DMS79 treated with DMSO at 0.1 percent for 48 hours (cell line): ENCODE measurements around the gene SNRNP200.
"Not testable (repeated sequence)": the region's sequence is repeated elsewhere in the genome, so short reads cannot be mapped to it uniquely, and the experiment has no call there.

Experiments used
- DNase-seq: peaks from one replicate; lab custom pipeline; 2025; lab: John Stamatoyannopoulos, UW

Gene SNRNP200

GRCh38 chr2:96325041-96325883, 19.9 kb upstream of the SNRNP200 start, which contains the start of gene ITPRIPL1:
Gene ITPRIPL1 (plus strand): TSS chr2:96325317. CDS start chr2:96325840, 523 bp downstream.
- DNase-seq, result peak; percentile 10

- no peak for DNase-seq
Observed at GRCh38 chr2:96324721-96325040, 19.3 kb upstream of the SNRNP200 start.

- no peak for DNase-seq
Observed at GRCh38 chr2:96323849-96324248, 18.5 kb upstream of the SNRNP200 start.

- DNase-seq, result peak; percentile 11
Observed at GRCh38 chr2:96320728-96321622, 15.6 kb upstream of the SNRNP200 start.

- DNase-seq, result no peak
Observed at GRCh38 chr2:96320326-96320725, 15.0 kb upstream of the SNRNP200 start.

GRCh38 chr2:96319396-96319795, 14.1 kb upstream of the SNRNP200 start:
- DNase-seq, result no peak

GRCh38 chr2:96318723-96319122, 13.4 kb upstream of the SNRNP200 start:
- no peak for DNase-seq

GRCh38 chr2:96317584-96317997, 12.2 kb upstream of the SNRNP200 start:
- DNase-seq, result no peak

GRCh38 chr2:96316999-96317398, 11.7 kb upstream of the SNRNP200 start:
- DNase-seq, result no peak

- no peak for DNase-seq
Observed at GRCh38 chr2:96315400-96316071, 10.2 kb upstream of the SNRNP200 start.

GRCh38 chr2:96315005-96315399, 9.7 kb upstream of the SNRNP200 start:
- no peak for DNase-seq

- peak; percentile 14 for DNase-seq
Observed at GRCh38 chr2:96308248-96308647, 2.9 kb upstream of the SNRNP200 start.

GRCh38 chr2:96306370-96306769, 1.0 kb upstream of the SNRNP200 start:
- no peak for DNase-seq

- DNase-seq, result no peak
Observed at GRCh38 chr2:96305979-96306308, 598 bp upstream of the SNRNP200 start.

- DNase-seq, result no peak
Observed at GRCh38 chr2:96304606-96305005, 740 bp downstream of the SNRNP200 start.

GRCh38 chr2:96301865-96302264, 3.5 kb downstream of the SNRNP200 start:
- no peak for DNase-seq

- no peak for DNase-seq
Observed at GRCh38 chr2:96296925-96297324, 8.4 kb downstream of the SNRNP200 start.

- not testable (repeated sequence) for DNase-seq
Observed at GRCh38 chr2:96294271-96294670, 11.1 kb downstream of the SNRNP200 start.

- DNase-seq, result no peak
Observed at GRCh38 chr2:96291751-96292150, 13.6 kb downstream of the SNRNP200 start.

- no peak for DNase-seq
Observed at GRCh38 chr2:96287273-96287856, 18.0 kb downstream of the SNRNP200 start.

- DNase-seq, result no peak
Observed at GRCh38 chr2:96276787-96277499, 28.4 kb downstream of the SNRNP200 start.
